Measurements from ENCODE around the gene HEATR9.
"Not testable (repeated sequence)": the region's sequence is repeated elsewhere in the genome, so short reads cannot be mapped to it uniquely, and the experiment has no call there.

HEATR9 gene

GRCh38 chr17:35868737-35869136, at the start of gene HEATR9:
Gene HEATR9, minus strand, starts transcription at chr17:35868891. Its CDS starts 149 bp downstream, at chr17:35868742.
- no peak for DNase-seq

- no peak for DNase-seq
These were observed 49.0 kb upstream of the HEATR9 start for GRCh38 chr17:35917519-35918213.

- no peak for DNase-seq
These were observed 46.7 kb upstream of the HEATR9 start for GRCh38 chr17:35915153-35915964.

GRCh38 chr17:35914354-35914753, 45.7 kb upstream of the HEATR9 start:
- no peak for DNase-seq

- DNase-seq: no peak
These were observed 44.9 kb upstream of the HEATR9 start for GRCh38 chr17:35913609-35914008.

GRCh38 chr17:35912942-35913341, 44.3 kb upstream of the HEATR9 start:
- no peak for DNase-seq

GRCh38 chr17:35912339-35912912, 43.7 kb upstream of the HEATR9 start:
- peak; percentile 77 for DNase-seq

GRCh38 chr17:35909408-35909807, 40.7 kb upstream of the HEATR9 start:
- DNase-seq: no peak

- DNase-seq: no peak
These were observed 39.0 kb upstream of the HEATR9 start for GRCh38 chr17:35907691-35908090.

GRCh38 chr17:35906926-35907637, 38.4 kb upstream of the HEATR9 start:
- DNase-seq: no peak

GRCh38 chr17:35906191-35906925, 37.7 kb upstream of the HEATR9 start:
- DNase-seq: no peak

GRCh38 chr17:35903451-35903850, 34.8 kb upstream of the HEATR9 start:
- no peak for DNase-seq

- no peak for DNase-seq
These were observed 33.0 kb upstream of the HEATR9 start for GRCh38 chr17:35901631-35902175.

- no peak for DNase-seq
These were observed 32.2 kb upstream of the HEATR9 start for GRCh38 chr17:35900708-35901480.

GRCh38 chr17:35900280-35900679, 31.6 kb upstream of the HEATR9 start:
- DNase-seq: no peak

GRCh38 chr17:35898283-35899070, 29.8 kb upstream of the HEATR9 start:
- peak; percentile 87 for DNase-seq

GRCh38 chr17:35897772-35898171, 29.1 kb upstream of the HEATR9 start:
- DNase-seq: not testable (repeated sequence)

- peak; percentile 37 for DNase-seq
These were observed 27.2 kb upstream of the HEATR9 start for GRCh38 chr17:35895636-35896587.

- DNase-seq: no peak
These were observed 25.5 kb upstream of the HEATR9 start for GRCh38 chr17:35894206-35894605.
